ENCODE measurements around the gene SLC2A4. TPM values are rescaled to one million over a fixed set of nuclear protein-coding genes. Genes with fewer than 3 reads are reported as not detected.
"Not testable (repeated sequence)": the region's sequence is repeated elsewhere in the genome, so short reads cannot be mapped to it uniquely, and the experiment has no call there.

Gene SLC2A4
- total RNA-seq, 1 donor from 2014 or later, result not detected

GRCh38 chr17:7334938-7335538 lies 53.5 kb downstream of the SLC2A4 start:
- no peaks in the 10 kb centered on the region for H3K27me3 Mint-ChIP-seq
- no peaks in the 10 kb centered on the region for H3K9me3 Mint-ChIP-seq
- ATAC-seq (ENCODE audit: low read depth), result no peak
- ChIA-PET POLR2A (interaction anchor here (0.8 to 3.4 kb wide), 6 partner anchors 21 to 149 kb away, joined by 3 to 35 read pairs (median 4); partner anchors contain the start of genes GPS2 and POLR2A), CTCF (interaction anchor here (1.4 to 3.7 kb wide), 5 partner anchors 10 to 179 kb away, joined by 3 to 21 read pairs (median 14); no protein-coding TSS in a partner anchor)
- no peak for TF ChIP-seq CTCF (IDR thresholded peaks at IDR 0.05)
- H3K4me1 Mint-ChIP-seq, result peaks cover 58% of the 10 kb centered on the region
- DNase-seq, result no peak
- intact Hi-C loops (cut with micrococcal nuclease), result no loop called here
- peaks cover 18% of the 10 kb centered on the region for H3K36me3 Mint-ChIP-seq (ENCODE audit: low read depth)
- peak overlapping the region; percentile 85 for H3K4me3 Mint-ChIP-seq
- H3K27ac Mint-ChIP-seq, result peak overlapping the region; percentile 98

- Mint-ChIP-seq H3K36me3 (ENCODE audit: low read depth) (peaks cover 21% of the 10 kb centered on the region), H3K27ac (peak overlapping the region; percentile 98), H3K4me1 (peaks cover 53% of the 10 kb centered on the region), H3K4me3 (peak overlapping the region; percentile 85)
- H3K27me3 Mint-ChIP-seq; ATAC-seq (ENCODE audit: low read depth); DNase-seq; H3K9me3 Mint-ChIP-seq: not testable (repeated sequence)
- CTCF ChIA-PET, result interaction anchor here (0.8 to 3.7 kb wide), 10 partner anchors 10 to 290 kb away, joined by 3 to 21 read pairs (median 6); partner anchors contain the start of gene SLC2A4
- POLR2A ChIA-PET, result interaction anchor here (0.6 to 3.4 kb wide), 33 partner anchors 10 to 837 kb away, joined by 3 to 48 read pairs (median 5); partner anchors contain the start of genes CD68, DVL2, FXR2 and GABARAP
- intact Hi-C loops (cut with micrococcal nuclease), result loop anchor here (1.0 kb wide), 1 partner anchor 15 kb away; no protein-coding TSS in a partner anchor
Observed at GRCh38 chr17:7335765-7336164, 54.2 kb downstream of the SLC2A4 start.

GRCh38 chr17:7336240-7337175 lies 55.0 kb downstream of the SLC2A4 start, which contains the start of gene ACAP1:
Gene ACAP1, plus strand, starts transcription at chr17:7336529. Its CDS starts 206 bp downstream, at chr17:7336735.
- intact Hi-C loops (cut with micrococcal nuclease), result loop anchor here (1.0 kb wide), 2 partner anchors 7 to 14 kb away; partner anchors contain the start of gene NEURL4
- Mint-ChIP-seq H3K4me3 (peak within 1 kb of the TSS; percentile 85), H3K27ac (peak within 1 kb of the TSS; percentile 98), H3K36me3 (ENCODE audit: low read depth) (peaks cover 26% of the 10 kb centered on the region), H3K9me3 (no peaks in the 10 kb centered on the region), H3K4me1 (peaks cover 49% of the 10 kb centered on the region), H3K27me3 (no peaks in the 10 kb centered on the region)
- POLR2A ChIA-PET, result interaction anchor here (0.6 to 3.4 kb wide), 35 partner anchors 9 to 837 kb away, joined by 3 to 48 read pairs (median 5); partner anchors contain the start of genes ACADVL, CD68, DLG4 and DVL2
- ATAC-seq (ENCODE audit: low read depth), result peak; percentile 96
- CTCF ChIA-PET, result interaction anchor here (0.7 to 3.8 kb wide), 15 partner anchors 9 to 291 kb away, joined by 3 to 21 read pairs (median 5); partner anchors contain the start of gene SLC2A4
- TF ChIP-seq CTCF (IDR thresholded peaks at IDR 0.05), result no peak
- peak; percentile 67 for DNase-seq

- not testable (repeated sequence) for H3K27me3 Mint-ChIP-seq, DNase-seq, H3K9me3 Mint-ChIP-seq
- ATAC-seq (ENCODE audit: low read depth), result peak; percentile 22
- Mint-ChIP-seq H3K36me3 (ENCODE audit: low read depth) (peaks cover 35% of the 10 kb centered on the region), H3K4me1 (peaks cover 43% of the 10 kb centered on the region), H3K27ac (peak overlapping the region; percentile 98), H3K4me3 (peak overlapping the region; percentile 85)
- intact Hi-C loops (cut with micrococcal nuclease), result loop anchor here (1.0 kb wide), 1 partner anchor 8 kb away; the partner anchor contains the start of gene NEURL4
- CTCF ChIA-PET, result interaction anchor here (0.5 to 3.8 kb wide), 11 partner anchors 8 to 652 kb away, joined by 3 to 21 read pairs (median 6); no protein-coding TSS in a partner anchor
- POLR2A ChIA-PET, result interaction anchor here (0.7 to 3.4 kb wide), 21 partner anchors 8 to 349 kb away, joined by 3 to 48 read pairs (median 10); partner anchors contain the start of genes CD68, DVL2, GABARAP and GPS2
Observed at GRCh38 chr17:7337600-7337999, 56.1 kb downstream of the SLC2A4 start.

Other genes with a start within 250 kb of the SLC2A4 start
- gene SLC16A13, start 245.7 kb upstream of the SLC2A4 start, total RNA-seq, result 10.4 and 11.8 TPM in 2 replicates
- 3.6 and 4.2 TPM in 2 replicates for gene SLC16A11, start 237.6 kb upstream of the SLC2A4 start, total RNA-seq
- gene CLEC10A, start 201.5 kb upstream of the SLC2A4 start, total RNA-seq, result not detected in 2 replicates
- gene ASGR2, start 166.9 kb upstream of the SLC2A4 start, total RNA-seq, result not detected in 2 replicates
- not detected in 2 replicates for gene ASGR1, start 102.3 kb upstream of the SLC2A4 start, total RNA-seq
- 3.9 and 5.0 TPM in 2 replicates for gene DLG4, start 61.9 kb upstream of the SLC2A4 start, total RNA-seq
- gene ACADVL, start 61.8 kb upstream of the SLC2A4 start, total RNA-seq, result 438 and 469 TPM in 2 replicates
- 56.1 and 64.6 TPM in 2 replicates for gene DVL2, start 47.2 kb upstream of the SLC2A4 start, total RNA-seq
- 45.5 and 46.6 TPM in 2 replicates for gene PHF23, start 42.3 kb upstream of the SLC2A4 start, total RNA-seq
- 291 and 325 TPM in 2 replicates for gene GABARAP, start 39.3 kb upstream of the SLC2A4 start, total RNA-seq
- gene CTDNEP1, start 30.0 kb upstream of the SLC2A4 start, total RNA-seq, result 165 and 168 TPM in 2 replicates
- 49.2 and 53.6 TPM in 2 replicates for gene ELP5, start 29.5 kb upstream of the SLC2A4 start, total RNA-seq
- 1.1 and 1.8 TPM in 2 replicates for gene CLDN7, start 19.2 kb upstream of the SLC2A4 start, total RNA-seq
- 0.16 TPM in 1 of 2 replicates, not detected in the other for gene YBX2, start 12.9 kb downstream of the SLC2A4 start, total RNA-seq
- 656 and 664 TPM in 2 replicates for gene EIF5A, start 25.9 kb downstream of the SLC2A4 start, total RNA-seq
- 105 and 115 TPM in 2 replicates for gene GPS2, start 33.6 kb downstream of the SLC2A4 start, total RNA-seq
- 52.8 and 60.1 TPM in 2 replicates for gene NEURL4, start 47.6 kb downstream of the SLC2A4 start, total RNA-seq
- gene ACAP1, start 54.8 kb downstream of the SLC2A4 start, total RNA-seq, result 298 and 328 TPM in 2 replicates
- gene KCTD11, start 70.4 kb downstream of the SLC2A4 start, total RNA-seq, result 7.2 and 7.8 TPM in 2 replicates
- gene TMEM95, start 73.4 kb downstream of the SLC2A4 start, total RNA-seq, result not detected in 2 replicates
- gene TNK1, start 99.4 kb downstream of the SLC2A4 start, total RNA-seq, result 3.5 and 5.8 TPM in 2 replicates
- 31.7 and 35.2 TPM in 2 replicates for gene PLSCR3, start 112.8 kb downstream of the SLC2A4 start, total RNA-seq
- 98.2 and 117 TPM in 2 replicates for gene TMEM256, start 122.4 kb downstream of the SLC2A4 start, total RNA-seq
- 0.66 and 1.1 TPM in 2 replicates for gene NLGN2, start 126.1 kb downstream of the SLC2A4 start, total RNA-seq
- not detected in 2 replicates for gene SPEM1, start 138.6 kb downstream of the SLC2A4 start, total RNA-seq
- not detected in 2 replicates for gene SPEM2, start 143.9 kb downstream of the SLC2A4 start, total RNA-seq
- not detected in 2 replicates for gene SPEM3, start 147.1 kb downstream of the SLC2A4 start, total RNA-seq
- gene TMEM102, start 153.7 kb downstream of the SLC2A4 start, total RNA-seq, result 13.4 and 14.8 TPM in 2 replicates
- 1.3 and 2.8 TPM in 2 replicates for gene FGF11, start 157.8 kb downstream of the SLC2A4 start, total RNA-seq
- gene CHRNB1, start 163.3 kb downstream of the SLC2A4 start, total RNA-seq, result 5.9 and 6.0 TPM in 2 replicates
- gene ZBTB4, start 197.9 kb downstream of the SLC2A4 start, total RNA-seq, result 28.8 and 30.5 TPM in 2 replicates
- gene SLC35G6, start 199.7 kb downstream of the SLC2A4 start, total RNA-seq, result not detected in 2 replicates
- gene POLR2A, start 202.6 kb downstream of the SLC2A4 start, total RNA-seq, result 148 and 162 TPM in 2 replicates

Measured in activated B cell treated with CpG ODN at 0.5 μM for 24 hours (primary cell).